ENCODE results near the gene CGNL1.
A peak's percentile ranks its signal among the peaks of the same experiment; 100 is the strongest.

The CGNL1 gene

DNA sequence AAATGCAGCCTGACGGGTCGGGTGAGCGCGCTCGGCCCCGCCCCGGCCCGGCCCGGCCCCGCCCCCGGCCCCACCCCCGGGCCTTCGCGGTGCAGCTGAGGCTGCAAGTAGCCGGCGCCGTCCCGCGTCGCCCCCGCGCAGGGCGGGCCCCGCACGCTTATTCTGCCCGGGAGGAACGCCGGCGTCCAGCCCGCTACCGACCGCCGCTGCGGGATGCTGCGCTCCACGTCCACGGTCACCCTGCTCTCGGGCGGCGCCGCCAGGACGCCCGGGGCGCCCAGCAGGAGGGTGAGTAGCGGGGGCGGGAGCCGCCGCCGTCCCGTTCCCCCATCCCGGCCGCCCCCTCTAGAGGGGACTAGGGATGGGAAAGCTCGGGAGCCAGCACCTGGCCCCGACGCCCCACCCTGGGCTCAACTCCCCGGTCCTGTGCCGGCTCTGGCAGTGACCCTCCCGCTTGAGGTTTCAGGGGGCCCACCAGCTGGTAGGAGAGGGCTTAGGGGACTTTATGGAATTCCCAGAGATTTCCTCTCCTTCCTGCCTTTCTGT, 215.6 kb downstream of the CGNL1 start, which contains the start of gene MYZAP:
Gene MYZAP, plus strand, starts transcription at position 83 of the 546 bp plus-strand sequence. Its CDS starts 131 bp downstream, at position 214.
- peak within 1 kb of the TSS; percentile 49 for H3K4me3 ChIP-seq (ENCODE audit: low read depth, low read length)
- DNase-seq (ENCODE audit: low read depth): peak; percentile 20
- TF ChIP-seq, protein P1, sequence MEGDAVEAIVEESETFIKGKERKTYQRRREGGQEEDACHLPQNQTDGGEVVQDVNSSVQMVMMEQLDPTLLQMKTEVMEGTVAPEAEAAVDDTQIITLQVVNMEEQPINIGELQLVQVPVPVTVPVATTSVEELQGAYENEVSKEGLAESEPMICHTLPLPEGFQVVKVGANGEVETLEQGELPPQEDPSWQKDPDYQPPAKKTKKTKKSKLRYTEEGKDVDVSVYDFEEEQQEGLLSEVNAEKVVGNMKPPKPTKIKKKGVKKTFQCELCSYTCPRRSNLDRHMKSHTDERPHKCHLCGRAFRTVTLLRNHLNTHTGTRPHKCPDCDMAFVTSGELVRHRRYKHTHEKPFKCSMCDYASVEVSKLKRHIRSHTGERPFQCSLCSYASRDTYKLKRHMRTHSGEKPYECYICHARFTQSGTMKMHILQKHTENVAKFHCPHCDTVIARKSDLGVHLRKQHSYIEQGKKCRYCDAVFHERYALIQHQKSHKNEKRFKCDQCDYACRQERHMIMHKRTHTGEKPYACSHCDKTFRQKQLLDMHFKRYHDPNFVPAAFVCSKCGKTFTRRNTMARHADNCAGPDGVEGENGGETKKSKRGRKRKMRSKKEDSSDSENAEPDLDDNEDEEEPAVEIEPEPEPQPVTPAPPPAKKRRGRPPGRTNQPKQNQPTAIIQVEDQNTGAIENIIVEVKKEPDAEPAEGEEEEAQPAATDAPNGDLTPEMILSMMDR (conservative IDR thresholded peaks at IDR 0.05; ENCODE audit: low read depth, low read length): no peak

DNA sequence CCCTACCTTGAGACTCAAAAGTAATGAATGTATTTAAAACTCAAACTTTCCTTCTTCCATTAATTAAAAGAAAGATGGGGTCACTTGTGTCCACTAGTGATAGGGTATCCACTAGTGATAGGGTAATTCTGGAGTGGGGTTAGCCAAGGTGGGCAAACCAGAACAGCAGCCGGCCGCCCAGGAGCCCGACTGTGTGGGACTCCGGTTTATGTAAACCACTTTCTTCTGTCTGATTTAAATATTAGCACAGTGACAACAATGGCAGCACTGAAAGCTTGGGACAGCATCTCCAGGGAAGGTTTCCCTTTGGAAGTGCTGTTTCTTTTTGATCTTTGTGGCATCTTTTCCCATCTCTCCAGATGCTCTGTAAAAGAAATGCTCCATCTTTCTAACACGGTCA, 216.1 kb downstream of the CGNL1 start:
- DNase-seq (ENCODE audit: low read depth): no peak
- TF ChIP-seq, protein P1 (conservative IDR thresholded peaks at IDR 0.05; ENCODE audit: low read depth, low read length): no peak
- no peak overlapping the region for H3K4me3 ChIP-seq (ENCODE audit: low read depth, low read length)

DNA sequence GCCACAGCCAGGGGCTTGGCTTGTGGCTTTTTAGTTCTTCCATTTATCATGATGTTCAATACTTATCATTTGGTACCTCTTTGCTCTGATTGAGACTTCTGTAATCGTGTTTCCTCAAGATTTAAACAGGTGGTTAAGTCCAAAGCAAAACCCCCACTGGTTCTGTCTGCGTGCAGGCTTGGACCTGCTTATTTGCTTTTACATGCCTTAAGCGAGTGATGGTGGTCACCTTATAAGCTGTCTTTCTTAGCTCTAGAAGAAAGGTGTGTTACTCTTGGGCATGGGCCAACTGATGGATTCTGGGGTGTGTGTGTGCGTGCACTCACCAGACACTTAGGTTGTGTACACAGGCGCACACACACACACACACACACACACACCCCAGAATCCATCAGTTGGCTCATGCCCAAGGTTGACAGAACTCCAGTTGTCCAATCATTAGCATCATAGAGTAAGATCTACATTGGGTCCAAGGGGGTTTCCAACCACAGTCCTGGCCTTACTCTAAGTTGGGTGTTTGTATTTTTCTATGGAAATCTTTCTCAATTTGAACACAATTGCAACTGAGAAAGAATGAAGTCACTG, 216.6 kb downstream of the CGNL1 start:
- DNase-seq (ENCODE audit: low read depth): no peak
- TF ChIP-seq, protein P1 (conservative IDR thresholded peaks at IDR 0.05; ENCODE audit: low read depth, low read length): no peak
- no peak overlapping the region for H3K4me3 ChIP-seq (ENCODE audit: low read depth, low read length)

DNA sequence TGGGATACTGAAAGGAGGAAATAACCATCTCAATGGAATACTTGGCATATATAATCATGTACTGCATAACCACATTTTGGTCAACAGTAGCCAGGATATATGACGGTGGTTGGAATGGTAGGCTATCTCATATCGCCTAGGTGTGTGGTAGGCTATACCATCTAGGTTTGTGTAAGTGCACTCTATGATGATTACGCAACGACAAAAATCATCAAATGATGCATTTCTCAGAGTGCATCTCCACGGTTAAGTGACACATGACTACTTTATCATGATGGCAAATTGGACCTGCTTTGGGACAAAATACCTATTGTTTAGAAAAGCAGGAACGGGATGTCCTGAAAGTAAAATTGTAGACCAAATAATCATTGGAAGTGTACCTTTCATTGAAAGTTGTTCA, 218.2 kb downstream of the CGNL1 start:
- TF ChIP-seq, protein P1 (conservative IDR thresholded peaks at IDR 0.05; ENCODE audit: low read depth, low read length): no peak
- H3K4me3 ChIP-seq (ENCODE audit: low read depth, low read length): no peak overlapping the region
- DNase-seq (ENCODE audit: low read depth): no peak

DNA sequence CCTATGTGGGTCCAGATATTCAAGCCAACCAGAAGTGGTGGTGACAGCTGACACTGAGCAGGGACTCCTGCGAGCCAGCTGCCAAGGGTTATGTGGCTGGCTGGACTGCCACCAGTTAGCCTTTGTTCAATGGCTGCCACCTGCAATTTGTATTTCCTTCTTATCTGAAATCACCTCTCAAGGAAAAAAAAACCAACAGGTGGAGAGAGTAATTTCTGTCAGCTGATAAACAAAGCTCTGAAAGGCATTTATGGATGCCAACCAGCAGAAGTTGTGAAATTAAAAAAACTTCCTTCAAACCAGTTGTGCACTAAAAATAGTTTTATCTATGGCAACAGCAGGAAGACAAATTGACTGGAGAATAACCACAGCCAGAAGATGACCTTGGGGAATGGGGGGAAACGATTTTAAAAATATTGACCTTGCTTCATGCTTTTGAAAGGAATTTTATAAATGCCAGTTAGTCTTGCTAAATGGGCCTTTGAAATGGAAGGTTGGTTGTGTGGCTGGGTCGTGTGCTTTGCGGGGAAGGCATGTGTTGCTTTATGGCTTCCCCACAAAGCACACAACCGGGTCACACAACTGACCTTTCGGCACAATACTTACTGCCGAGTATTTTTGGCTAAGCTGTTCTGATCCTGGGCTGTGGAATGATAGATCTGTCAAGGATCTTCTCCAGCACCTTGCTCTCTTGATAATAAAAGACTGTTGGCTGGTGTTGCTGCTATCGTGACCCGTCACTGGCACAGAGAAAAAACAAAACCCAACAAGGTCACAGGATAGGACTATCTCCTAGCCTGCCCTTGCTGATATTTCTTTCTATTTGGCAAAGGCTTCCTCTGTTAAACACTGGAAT, 218.9 kb downstream of the CGNL1 start:
- no peak for DNase-seq (ENCODE audit: low read depth)
- TF ChIP-seq, protein P1 (conservative IDR thresholded peaks at IDR 0.05; ENCODE audit: low read depth, low read length): no peak
- no peak overlapping the region for H3K4me3 ChIP-seq (ENCODE audit: low read depth, low read length)

DNA sequence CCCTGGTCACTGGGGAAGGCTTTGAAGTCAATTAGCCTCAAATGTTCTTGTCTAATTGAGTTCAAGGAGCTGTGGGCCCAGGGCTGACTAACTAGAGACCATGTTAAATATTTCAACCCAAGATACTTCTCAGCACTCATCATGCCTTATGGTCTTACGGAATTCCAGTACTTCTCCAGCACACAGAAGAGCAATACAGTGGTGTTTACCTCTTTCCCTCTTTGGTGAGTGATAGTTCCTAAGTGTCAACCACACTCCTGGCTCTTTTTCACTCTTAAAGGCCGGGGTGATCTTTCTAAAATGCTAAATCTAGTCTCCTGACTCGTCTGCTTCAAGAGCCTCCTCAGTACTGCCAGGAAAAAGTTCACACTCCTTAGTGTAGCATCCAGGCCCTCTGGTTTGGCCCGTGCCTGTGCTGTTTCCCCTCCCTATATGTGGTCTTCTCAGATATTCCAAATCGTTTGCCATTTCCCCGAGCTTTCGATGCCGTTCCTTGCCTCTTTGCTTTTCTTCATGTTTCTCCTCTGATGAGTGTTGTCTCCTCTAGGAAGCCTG, 220.1 kb downstream of the CGNL1 start:
- TF ChIP-seq, protein P1 (conservative IDR thresholded peaks at IDR 0.05; ENCODE audit: low read depth, low read length): no peak
- DNase-seq (ENCODE audit: low read depth): no peak
- no peak overlapping the region for H3K4me3 ChIP-seq (ENCODE audit: low read depth, low read length)
